PC-3 (cell line): Measurements from ENCODE around the gene GSDMA. TPM values are rescaled to one million over a fixed set of nuclear protein-coding genes. Genes with fewer than 3 reads are reported as not detected.

ENCODE experiments used
- ATAC-seq: fragments of 200-7000 bp; cut with Tn5 transposase; 2 replicates; pipeline ENCODE4 v1.9.1; 2020; ENCODE audit warnings: mild to moderate bottlenecking, moderate library complexity
- BruUV-seq: library from RNA; stranded (reverse); fragments of 400-500 nt; replicated peaks from 2 replicates; lab custom pipeline; 2021; lab: Mats Ljungman, UMichigan
- CTCF ChIA-PET: fragments of 300-600 bp; sonication (Branson Sonifier 250); formaldehyde crosslinking; loops from one replicate; lab custom pipeline; 2022; ENCODE audit warnings: antibody characterized with exemption; lab: Charles Lee
- POLR2A ChIA-PET: fragments of 300-600 bp; sonication (Branson Sonifier 250); formaldehyde crosslinking; loops from one replicate; lab custom pipeline; 2022; ENCODE audit warnings: antibody characterized with exemption; ENCODE audit not compliant: unreplicated experiment; lab: Charles Lee
- DNase-seq: peaks from one replicate; pipeline ENCODE4 v3.0.0-alpha.2; 2015
- H2AFZ ChIP-seq: fragments of 300-600 bp; sonication (generic); 2 replicates; pipeline ENCODE4 v1.6.0; 2016; ENCODE audit warnings: antibody characterized with exemption, low read length
- H3F3A ChIP-seq: fragments of 300-600 bp; sonication (generic); one replicate; pipeline ENCODE4 v1.6.0; 2017; ENCODE audit warnings: antibody characterized with exemption, low read length, control low read depth, mild to moderate bottlenecking; ENCODE audit not compliant: unreplicated experiment
- H3K27ac ChIP-seq: fragments of 300-600 bp; sonication (generic); 2 replicates; pipeline ENCODE4 v1.5.1; 2016; ENCODE audit warnings: mild to moderate bottlenecking, low read length
- H3K27me3 ChIP-seq: fragments of 300-600 bp; sonication (generic); 2 replicates; pipeline ENCODE4 v1.6.1; 2016; ENCODE audit warnings: low read length, mixed read lengths
- H3K36me3 ChIP-seq: fragments of 300-600 bp; sonication (generic); 2 replicates; pipeline ENCODE4 v1.6.1; 2016; ENCODE audit warnings: low read depth, mixed run types, low read length, mixed read lengths
- H3K4me1 ChIP-seq: fragments of 300-600 bp; sonication (generic); 2 replicates; pipeline ENCODE4 v1.5.1; 2016; ENCODE audit warnings: low read length; ENCODE audit not compliant: insufficient read depth
- H3K4me2 ChIP-seq: fragments of 300-600 bp; sonication (generic); 2 replicates; pipeline ENCODE4 v1.6.0; 2016; ENCODE audit warnings: low read length
- H3K4me3 ChIP-seq: fragments of 300-600 bp; sonication (generic); 2 replicates; pipeline ENCODE4 v1.5.1; 2016; ENCODE audit warnings: mild to moderate bottlenecking, low read length, mixed read lengths
- H3K79me2 ChIP-seq: fragments of 300-600 bp; sonication (generic); 2 replicates; pipeline ENCODE4 v1.6.1; 2017; ENCODE audit warnings: low read length, mixed read lengths
- H3K9ac ChIP-seq: fragments of 300-600 bp; sonication (generic); 2 replicates; pipeline ENCODE4 v1.6.0; 2016; ENCODE audit warnings: mild to moderate bottlenecking, low read length
- H3K9me2 ChIP-seq: fragments of 300-600 bp; sonication (generic); replicated peaks from 2 replicates; pipeline ENCODE4 v1.6.1; 2016; ENCODE audit warnings: mixed run types, low read length, mixed read lengths
- H3K9me3 ChIP-seq: fragments of 300-600 bp; sonication (generic); 2 replicates; pipeline ENCODE4 v1.6.1; 2016; ENCODE audit warnings: low read length, mixed read lengths
- H4K20me1 ChIP-seq: fragments of 300-600 bp; sonication (generic); 2 replicates; pipeline ENCODE4 v1.6.1; 2016; ENCODE audit warnings: low read length, mixed read lengths
- EZH2 ChIP-seq: fragments of 300-600 bp; sonication (generic); IDR thresholded peaks from one replicate; pipeline ENCODE4 v1.6.1; 2017; ENCODE audit warnings: antibody characterized with exemption, mild to moderate bottlenecking, low read length; ENCODE audit not compliant: unreplicated experiment
- EZH2phosphoT487 ChIP-seq: fragments of 300-600 bp; sonication (generic); IDR thresholded peaks from 2 replicates; pipeline ENCODE4 v1.6.1; 2018; ENCODE audit warnings: mild to moderate bottlenecking, antibody characterized with exemption, low read length, borderline replicate concordance
- intact Hi-C: fragments of 100-400 bp; cut with micrococcal nuclease; formaldehyde crosslinking; loops from 2 replicates; pipeline ENCODE4 v1.9.0; 2023
- total RNA-seq: library from RNA; depleted of rRNA; stranded (reverse); fragments of >200 nt; gene quantifications from 2 replicates; pipeline ENCODE4 v1.2.3, GENCODE V29; 2014
- TF ChIP-seq, protein P1 (sequence below): fragments of 300-600 bp; sonication (generic); conservative IDR thresholded peaks from 2 replicates; pipeline ENCODE4 v1.5.1; 2017; ENCODE audit warnings: antibody characterized with exemption, low read depth, mild to moderate bottlenecking, low read length

GSDMA gene
- total RNA-seq, 1 experiment from 2014 or later, result not detected

- Histone ChIP-seq H3K4me2 (no peak overlapping the region), H3F3A (no peaks in the 10 kb centered on the region), H2AFZ (no peak overlapping the region), H3K27me3 (no peaks in the 10 kb centered on the region), H3K9ac (no peak overlapping the region), H4K20me1 (no peaks in the 10 kb centered on the region), H3K36me3 (peaks cover 30% of the 10 kb centered on the region), H3K4me3 (no peak overlapping the region), H3K4me1 (no peaks in the 10 kb centered on the region), H3K9me2 (no peaks in the 10 kb centered on the region), H3K79me2 (no peaks in the 10 kb centered on the region), H3K9me3 (no peaks in the 10 kb centered on the region), H3K27ac (no peak overlapping the region)
- ChIA-PET POLR2A (no interaction called here), CTCF (no interaction called here)
- TF ChIP-seq EZH2phosphoT487 (no peak), EZH2 (no peak)
- TF ChIP-seq, protein P1, sequence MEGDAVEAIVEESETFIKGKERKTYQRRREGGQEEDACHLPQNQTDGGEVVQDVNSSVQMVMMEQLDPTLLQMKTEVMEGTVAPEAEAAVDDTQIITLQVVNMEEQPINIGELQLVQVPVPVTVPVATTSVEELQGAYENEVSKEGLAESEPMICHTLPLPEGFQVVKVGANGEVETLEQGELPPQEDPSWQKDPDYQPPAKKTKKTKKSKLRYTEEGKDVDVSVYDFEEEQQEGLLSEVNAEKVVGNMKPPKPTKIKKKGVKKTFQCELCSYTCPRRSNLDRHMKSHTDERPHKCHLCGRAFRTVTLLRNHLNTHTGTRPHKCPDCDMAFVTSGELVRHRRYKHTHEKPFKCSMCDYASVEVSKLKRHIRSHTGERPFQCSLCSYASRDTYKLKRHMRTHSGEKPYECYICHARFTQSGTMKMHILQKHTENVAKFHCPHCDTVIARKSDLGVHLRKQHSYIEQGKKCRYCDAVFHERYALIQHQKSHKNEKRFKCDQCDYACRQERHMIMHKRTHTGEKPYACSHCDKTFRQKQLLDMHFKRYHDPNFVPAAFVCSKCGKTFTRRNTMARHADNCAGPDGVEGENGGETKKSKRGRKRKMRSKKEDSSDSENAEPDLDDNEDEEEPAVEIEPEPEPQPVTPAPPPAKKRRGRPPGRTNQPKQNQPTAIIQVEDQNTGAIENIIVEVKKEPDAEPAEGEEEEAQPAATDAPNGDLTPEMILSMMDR, result no peak
- BruUV-seq, result no TSS peak
- DNase-seq (no peak), ATAC-seq (no peak)
- intact Hi-C loops, result no loop called here
These were observed 33.4 kb downstream of the GSDMA start for GRCh38 chr17:39996162-39996561.

- H3K79me2 ChIP-seq, result no peaks in the 10 kb centered on the region
- ATAC-seq (no peak), DNase-seq (no peak)
- H2AFZ ChIP-seq, result no peak overlapping the region
- no TSS peak for BruUV-seq
- ChIA-PET POLR2A (interaction anchor here (0.7 kb wide), 1 partner anchor 25 kb away, joined by 32 read pairs; no protein-coding TSS in a partner anchor), CTCF (no interaction called here)
- no peaks in the 10 kb centered on the region for H3K9me3 ChIP-seq
- H3K4me3 ChIP-seq, result no peak overlapping the region
- TF ChIP-seq, protein P1, result no peak
- TF ChIP-seq EZH2, result no peak
- TF ChIP-seq EZH2phosphoT487, result no peak
- H3K27ac ChIP-seq, result no peak overlapping the region
- no peaks in the 10 kb centered on the region for H4K20me1 ChIP-seq
- no peak overlapping the region for H3K9ac ChIP-seq
- no peaks in the 10 kb centered on the region for H3K4me1 ChIP-seq
- H3K9me2 ChIP-seq, result no peaks in the 10 kb centered on the region
- no peak overlapping the region for H3K4me2 ChIP-seq
- intact Hi-C loops, result no loop called here
- no peaks in the 10 kb centered on the region for H3K27me3 ChIP-seq
- H3F3A ChIP-seq, result no peaks in the 10 kb centered on the region
- H3K36me3 ChIP-seq, result peaks cover 30% of the 10 kb centered on the region
These were observed 34.0 kb downstream of the GSDMA start for GRCh38 chr17:39996800-39997199.

GRCh38 chr17:39997543-39997942 lies 34.7 kb downstream of the GSDMA start:
- DNase-seq (no peak), ATAC-seq (no peak)
- Histone ChIP-seq H3K36me3 (peaks cover 30% of the 10 kb centered on the region), H3K79me2 (no peaks in the 10 kb centered on the region), H3K27me3 (no peaks in the 10 kb centered on the region), H4K20me1 (no peaks in the 10 kb centered on the region), H3K4me3 (no peak overlapping the region), H3K9ac (no peak overlapping the region), H3K9me2 (no peaks in the 10 kb centered on the region), H3K4me1 (no peaks in the 10 kb centered on the region), H3K27ac (no peak overlapping the region), H3K4me2 (no peak overlapping the region), H3F3A (no peaks in the 10 kb centered on the region), H2AFZ (no peak overlapping the region), H3K9me3 (no peaks in the 10 kb centered on the region)
- POLR2A ChIA-PET, result interaction anchor here (0.7 kb wide), 1 partner anchor 24 kb away, joined by 32 read pairs; no protein-coding TSS in a partner anchor
- TF ChIP-seq EZH2phosphoT487, result no peak
- BruUV-seq, result no TSS peak
- intact Hi-C loops, result no loop called here
- CTCF ChIA-PET, result no interaction called here
